CD4-positive, alpha-beta T cell (primary cell): ENCODE measurements around the gene NEBL. TPM values are rescaled to one million over a fixed set of nuclear protein-coding genes. Genes with fewer than 3 reads are reported as not detected.

Source experiments
- ATAC-seq: fragments of 200-7000 bp; cut with Tn5 transposase; one replicate; pipeline ENCODE4 v1.10.0; 2022; ENCODE audit warnings: mild to moderate bottlenecking; ENCODE audit not compliant: poor library complexity
- CTCF ChIA-PET: fragments of 350-600 bp; sonication (Branson Sonifier 250); formaldehyde crosslinking; loops from one replicate; lab custom pipeline; 2021; ENCODE audit warnings: antibody characterized with exemption, inconsistent platforms; lab: Charles Lee
- POLR2A ChIA-PET: fragments of 350-600 bp; sonication (Branson Sonifier 250); formaldehyde crosslinking; loops from one replicate; lab custom pipeline; 2021; ENCODE audit warnings: antibody characterized with exemption, inconsistent platforms; lab: Charles Lee
- DNase-seq, 14 experiments: peaks; one replicate each; pipeline ENCODE4 v3.0.0-alpha.2; 2013 to 2020; ENCODE audit warnings: mixed read lengths in 2 of 14
- H3K27ac ChIP-seq, 2 donors: one replicate each; pipeline versions ENCODE4 v1.5.1 to v1.7.0; 2013; ENCODE audit warnings: low read length in 2 of 2, low read depth in 1 of 2, mild to moderate bottlenecking in 1 of 2
- H3K27me3 ChIP-seq, 2 experiments: 1 replicate in 1 of 2; 2 replicates in 1 of 2; pipeline versions ENCODE4 v1.6.1 to v1.7.0; 2013; ENCODE audit warnings: low read length in 2 of 2, control low read depth in 1 of 2, mild to moderate bottlenecking in 1 of 2, moderate library complexity in 1 of 2; ENCODE audit not compliant: insufficient read depth in 2 of 2, control insufficient read depth in 1 of 2
- H3K36me3 ChIP-seq: one replicate; pipeline ENCODE4 v1.6.1; 2013; ENCODE audit warnings: low read length, control low read depth; ENCODE audit not compliant: insufficient read depth
- H3K4me1 ChIP-seq: one replicate; pipeline ENCODE4 v1.6.1; 2013; ENCODE audit warnings: low read length, control low read depth; ENCODE audit not compliant: insufficient read depth
- H3K4me3 ChIP-seq: one replicate; pipeline ENCODE4 v1.5.1; 2013; ENCODE audit warnings: mild to moderate bottlenecking, low read length, moderate library complexity
- H3K9me3 ChIP-seq, 2 experiments: 1 replicate in 1 of 2; 2 replicates in 1 of 2; pipeline versions ENCODE4 v1.6.1 to v1.7.0; 2013; ENCODE audit warnings: low read length in 2 of 2, mild to moderate bottlenecking in 2 of 2, control low read depth in 1 of 2, moderate library complexity in 1 of 2; ENCODE audit not compliant: control insufficient read depth in 1 of 2, insufficient read depth in 1 of 2
- H3K27ac Mint-ChIP-seq: one replicate; pipeline ENCODE4 v1.8.0; 2020; ENCODE audit warnings: mixed read lengths
- H3K27me3 Mint-ChIP-seq: one replicate; pipeline ENCODE4 v1.8.0; 2021; ENCODE audit warnings: mixed read lengths
- H3K36me3 Mint-ChIP-seq: one replicate; pipeline ENCODE4 v1.8.0; 2021; ENCODE audit warnings: low read depth, mixed read lengths
- H3K4me1 Mint-ChIP-seq: one replicate; pipeline ENCODE4 v1.8.0; 2021; ENCODE audit warnings: low read depth, mixed read lengths
- H3K4me3 Mint-ChIP-seq: one replicate; pipeline ENCODE4 v1.8.0; 2020; ENCODE audit warnings: mild to moderate bottlenecking, mixed read lengths
- H3K9me3 Mint-ChIP-seq: one replicate; pipeline ENCODE4 v1.8.0; 2020; ENCODE audit warnings: mixed read lengths
- CTCF ChIP-seq: fragments of 200-600 bp; IDR thresholded peaks from one replicate; pipeline ENCODE4 v1.8.0; 2022; ENCODE audit warnings: antibody characterized with exemption, mild to moderate bottlenecking
- intact Hi-C, 2 experiments: fragments of 100-400 bp; cut with DNase I in 1 of 2; cut with micrococcal nuclease in 1 of 2; formaldehyde crosslinking; loops; one replicate each; pipeline versions ENCODE4 v1.15.1 to v1.9.0; 2023 to 2025; cut with DNase I, micrococcal nuclease
- total RNA-seq, 174 experiments: library from RNA in 2 of 174; stranded (reverse) in 2 of 174; gene quantifications; one replicate each; pipeline ENCODE4 v1.2.3 and lab custom pipeline; 2021 to 2026

The NEBL gene
- total RNA-seq, 2 experiments from 2014 or later: 0.17 to 0.22 TPM

GRCh38 chr10:20806487-20806886, 90.6 kb downstream of the NEBL start:
- intact Hi-C loops: no loop called here
- Histone ChIP-seq H3K4me1 (no peaks in the 10 kb centered on the region), H3K27me3 (no peaks in the 10 kb centered on the region), H3K9me3 (peaks cover 0 to 7% of the 10 kb centered on the region in 2 experiments), H3K4me3 (no peak overlapping the region), H3K36me3 (no peaks in the 10 kb centered on the region), H3K27ac (no peak overlapping the region)
- no peaks in the 10 kb centered on the region for H3K27me3 Mint-ChIP-seq
- no peak for TF ChIP-seq CTCF
- DNase-seq: no peak
- POLR2A ChIA-PET: no interaction called here
- no peak overlapping the region for H3K4me3 Mint-ChIP-seq
- CTCF ChIA-PET: no interaction called here
- no peaks in the 10 kb centered on the region for H3K4me1 Mint-ChIP-seq
- no peaks in the 10 kb centered on the region for H3K9me3 Mint-ChIP-seq
- no peak for ATAC-seq
- no peak overlapping the region for H3K27ac Mint-ChIP-seq
- no peaks in the 10 kb centered on the region for H3K36me3 Mint-ChIP-seq

- POLR2A ChIA-PET: no interaction called here
- DNase-seq: no peak
Measured at GRCh38 chr10:20797290-20797689, 99.8 kb downstream of the NEBL start.

DNA sequence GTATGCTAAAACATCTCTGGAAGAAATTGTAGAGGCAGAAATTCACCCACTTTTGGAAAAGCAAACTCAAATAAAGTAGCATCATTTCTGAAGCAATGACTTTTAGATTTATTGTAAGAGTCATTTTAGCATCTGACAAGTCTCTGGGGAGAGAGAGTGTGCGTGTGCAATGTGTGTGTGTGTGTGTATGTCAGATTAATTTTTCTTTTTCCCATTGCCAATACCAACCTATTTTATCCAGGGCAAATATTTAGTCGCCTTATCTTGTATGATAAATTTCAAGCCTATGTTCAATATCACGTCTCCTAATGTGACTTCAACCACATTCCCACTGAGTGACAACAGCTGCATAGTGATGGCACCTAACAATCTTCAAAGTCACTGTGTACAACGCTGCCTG, 101.7 kb downstream of the NEBL start:
- H3K4me1 Mint-ChIP-seq: no peaks in the 10 kb centered on the region
- Histone ChIP-seq H3K9me3 (peaks cover 0 to 3% of the 10 kb centered on the region in 2 experiments), H3K4me3 (no peak overlapping the region), H3K27me3 (no peaks in the 10 kb centered on the region), H3K36me3 (no peaks in the 10 kb centered on the region), H3K4me1 (no peaks in the 10 kb centered on the region), H3K27ac (no peak overlapping the region)
- POLR2A ChIA-PET: no interaction called here
- H3K9me3 Mint-ChIP-seq: peaks cover 4% of the 10 kb centered on the region
- no peaks in the 10 kb centered on the region for H3K27me3 Mint-ChIP-seq
- ATAC-seq: no peak
- intact Hi-C loops: loop anchor here in 1 of 2 experiments (2.0 kb wide), 1 partner anchor 75 kb away; no protein-coding TSS in a partner anchor
- TF ChIP-seq CTCF: no peak
- CTCF ChIA-PET: no interaction called here
- no peak overlapping the region for H3K27ac Mint-ChIP-seq
- H3K4me3 Mint-ChIP-seq: no peak overlapping the region
- H3K36me3 Mint-ChIP-seq: no peaks in the 10 kb centered on the region
- no peak for DNase-seq

More at GRCh38 chr10:20797290-20797689, 99.8 kb downstream of the NEBL start:
- Mint-ChIP-seq H3K4me1 (no peaks in the 10 kb centered on the region), H3K9me3 (peaks cover 4% of the 10 kb centered on the region), H3K36me3 (no peaks in the 10 kb centered on the region), H3K4me3 (no peak overlapping the region), H3K27ac (no peak overlapping the region), H3K27me3 (no peaks in the 10 kb centered on the region)
- H3K9me3 ChIP-seq: peaks cover 0 to 3% of the 10 kb centered on the region in 2 experiments
- H3K36me3 ChIP-seq: no peaks in the 10 kb centered on the region
- no peak overlapping the region for H3K4me3 ChIP-seq
- intact Hi-C loops: no loop called here
- CTCF ChIA-PET: no interaction called here
- no peak for ATAC-seq
- no peaks in the 10 kb centered on the region for H3K27me3 ChIP-seq
- no peaks in the 10 kb centered on the region for H3K4me1 ChIP-seq
- H3K27ac ChIP-seq: no peak overlapping the region
- no peak for TF ChIP-seq CTCF
